NB4 (cell line): ENCODE data around the gene CADM1.

Experiments used
- MAX ChIP-seq: IDR thresholded peaks from 2 replicates; pipeline ENCODE4 v1.6.1; 2011; ENCODE audit warnings: low read depth, low read length
- POLR2A ChIP-seq: IDR thresholded peaks from 2 replicates; pipeline ENCODE4 v1.6.1; 2011; ENCODE audit warnings: mild to moderate bottlenecking; ENCODE audit not compliant: insufficient read length; ENCODE audit errors: extremely low read depth
- TF ChIP-seq, protein P1 (sequence below): IDR thresholded peaks from one replicate; pipeline ENCODE4 v1.5.1; 2012; ENCODE audit warnings: low read depth, low read length

DNA sequence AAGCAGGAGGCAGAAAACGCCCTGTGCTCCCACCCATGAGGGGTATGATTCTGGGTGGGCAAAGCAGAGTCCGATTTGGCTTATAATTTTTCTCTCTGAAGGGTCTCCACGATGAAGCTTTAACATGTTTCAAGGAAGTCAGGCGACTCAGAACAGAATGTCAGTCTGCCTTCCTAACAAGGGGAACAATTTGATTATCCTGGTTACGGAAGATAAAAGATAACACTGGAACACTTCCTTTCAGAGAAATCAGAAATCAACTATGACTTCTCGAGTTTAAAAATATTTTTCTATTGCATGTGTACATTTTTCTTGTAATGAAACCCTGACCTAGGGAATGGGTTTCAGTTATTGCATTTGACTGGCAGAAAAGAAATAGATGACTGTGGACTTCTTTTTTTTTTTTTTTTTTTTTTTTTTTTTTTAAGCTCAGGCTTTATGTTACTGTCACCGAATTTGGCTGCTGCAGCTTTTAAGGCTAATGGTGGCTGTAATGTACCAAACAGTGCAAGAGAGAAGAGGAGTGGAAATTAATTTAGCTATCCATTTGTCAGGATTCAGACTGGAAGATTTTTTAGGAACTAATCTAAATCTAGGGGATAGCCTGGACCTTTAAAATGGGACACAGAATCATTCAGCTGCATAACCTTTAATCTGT, 297.7 kb downstream of the CADM1 start:
- TF ChIP-seq, protein P1, sequence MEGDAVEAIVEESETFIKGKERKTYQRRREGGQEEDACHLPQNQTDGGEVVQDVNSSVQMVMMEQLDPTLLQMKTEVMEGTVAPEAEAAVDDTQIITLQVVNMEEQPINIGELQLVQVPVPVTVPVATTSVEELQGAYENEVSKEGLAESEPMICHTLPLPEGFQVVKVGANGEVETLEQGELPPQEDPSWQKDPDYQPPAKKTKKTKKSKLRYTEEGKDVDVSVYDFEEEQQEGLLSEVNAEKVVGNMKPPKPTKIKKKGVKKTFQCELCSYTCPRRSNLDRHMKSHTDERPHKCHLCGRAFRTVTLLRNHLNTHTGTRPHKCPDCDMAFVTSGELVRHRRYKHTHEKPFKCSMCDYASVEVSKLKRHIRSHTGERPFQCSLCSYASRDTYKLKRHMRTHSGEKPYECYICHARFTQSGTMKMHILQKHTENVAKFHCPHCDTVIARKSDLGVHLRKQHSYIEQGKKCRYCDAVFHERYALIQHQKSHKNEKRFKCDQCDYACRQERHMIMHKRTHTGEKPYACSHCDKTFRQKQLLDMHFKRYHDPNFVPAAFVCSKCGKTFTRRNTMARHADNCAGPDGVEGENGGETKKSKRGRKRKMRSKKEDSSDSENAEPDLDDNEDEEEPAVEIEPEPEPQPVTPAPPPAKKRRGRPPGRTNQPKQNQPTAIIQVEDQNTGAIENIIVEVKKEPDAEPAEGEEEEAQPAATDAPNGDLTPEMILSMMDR: no peak
- TF ChIP-seq MAX: no peak
- no peak for TF ChIP-seq POLR2A
